ENCODE data around the gene SPO11. TPM values are rescaled to one million over a fixed set of nuclear protein-coding genes. Genes with fewer than 3 reads are reported as not detected.
A peak's percentile ranks its signal among the peaks of the same experiment; 100 is the strongest.

The SPO11 gene
- total and polyA plus RNA-seq, 2 of the 13 experiments (the other 11 are each of a cell fraction or from before 2014, with no cell fraction given), result not detected

- TF ChIP-seq CTCF (CRISPR knock-in tag; IDR thresholded peaks at IDR 0.05), result no peak
- TF ChIP-seq CHD4 (IDR thresholded peaks at IDR 0.05; ENCODE audit: borderline replicate concordance, low read length), result no peak
- TF ChIP-seq, protein P1, sequence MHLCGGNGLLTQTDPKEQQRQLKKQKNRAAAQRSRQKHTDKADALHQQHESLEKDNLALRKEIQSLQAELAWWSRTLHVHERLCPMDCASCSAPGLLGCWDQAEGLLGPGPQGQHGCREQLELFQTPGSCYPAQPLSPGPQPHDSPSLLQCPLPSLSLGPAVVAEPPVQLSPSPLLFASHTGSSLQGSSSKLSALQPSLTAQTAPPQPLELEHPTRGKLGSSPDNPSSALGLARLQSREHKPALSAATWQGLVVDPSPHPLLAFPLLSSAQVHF (CRISPR knock-in tag; IDR thresholded peaks at IDR 0.05), result 0 out of 2 replicates have a peak, but pooled peaks have one; percentile 26
- peak; percentile 27; the same call in 1 of the 2 replicates for TF ChIP-seq ZNF768 (CRISPR knock-in tag; IDR thresholded peaks at IDR 0.05)
- TF ChIP-seq MXI1 (IDR thresholded peaks at IDR 0.05; ENCODE audit: borderline replicate concordance, low read depth, low read length), result no peak
- TF ChIP-seq HIC2 (CRISPR knock-in tag; IDR thresholded peaks at IDR 0.05; ENCODE audit: low read depth), result no peak
- TF ChIP-seq, protein P2, sequence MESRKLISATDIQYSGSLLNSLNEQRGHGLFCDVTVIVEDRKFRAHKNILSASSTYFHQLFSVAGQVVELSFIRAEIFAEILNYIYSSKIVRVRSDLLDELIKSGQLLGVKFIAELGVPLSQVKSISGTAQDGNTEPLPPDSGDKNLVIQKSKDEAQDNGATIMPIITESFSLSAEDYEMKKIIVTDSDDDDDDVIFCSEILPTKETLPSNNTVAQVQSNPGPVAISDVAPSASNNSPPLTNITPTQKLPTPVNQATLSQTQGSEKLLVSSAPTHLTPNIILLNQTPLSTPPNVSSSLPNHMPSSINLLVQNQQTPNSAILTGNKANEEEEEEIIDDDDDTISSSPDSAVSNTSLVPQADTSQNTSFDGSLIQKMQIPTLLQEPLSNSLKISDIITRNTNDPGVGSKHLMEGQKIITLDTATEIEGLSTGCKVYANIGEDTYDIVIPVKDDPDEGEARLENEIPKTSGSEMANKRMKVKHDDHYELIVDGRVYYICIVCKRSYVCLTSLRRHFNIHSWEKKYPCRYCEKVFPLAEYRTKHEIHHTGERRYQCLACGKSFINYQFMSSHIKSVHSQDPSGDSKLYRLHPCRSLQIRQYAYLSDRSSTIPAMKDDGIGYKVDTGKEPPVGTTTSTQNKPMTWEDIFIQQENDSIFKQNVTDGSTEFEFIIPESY (CRISPR knock-in tag; IDR thresholded peaks at IDR 0.05), result no peak
- no peak for TF ChIP-seq RFX5 (IDR thresholded peaks at IDR 0.05; ENCODE audit: low read depth, low read length)
- TF ChIP-seq SUZ12 (IDR thresholded peaks at IDR 0.05; ENCODE audit: low read depth, low read length), result no peak
These were observed 50.6 kb downstream of the SPO11 start (continued) for GRCh38 chr20:57380081-57380750.
